NB4 (cell line): ENCODE results near the gene CETP.

ENCODE experiments used
- DNase-seq: peaks from one replicate; pipeline ENCODE4 v3.0.0; 2010; ENCODE audit warnings: low read depth
- H3K4me3 ChIP-seq: one replicate; pipeline ENCODE4 v1.5.1; 2011; ENCODE audit warnings: mild to moderate bottlenecking, low read depth, low read length, moderate library complexity
- CTCF ChIP-seq: IDR thresholded peaks from one replicate; pipeline ENCODE4 v1.5.1; 2012; ENCODE audit warnings: low read depth, low read length
- MAX ChIP-seq: IDR thresholded peaks from 2 replicates; pipeline ENCODE4 v1.6.1; 2011; ENCODE audit warnings: low read depth, low read length
- MYC ChIP-seq: IDR thresholded peaks from 2 replicates; pipeline ENCODE4 v1.6.1; 2011; ENCODE audit warnings: low read depth, low read length
- POLR2A ChIP-seq: IDR thresholded peaks from 2 replicates; pipeline ENCODE4 v1.6.1; 2011; ENCODE audit warnings: mild to moderate bottlenecking; ENCODE audit not compliant: insufficient read length; ENCODE audit errors: extremely low read depth

The CETP gene

GRCh38 chr16:56961386-56961785 is 364 bp upstream of the CETP start:
- no peak for DNase-seq
- TF ChIP-seq MYC, result no peak
- no peak for TF ChIP-seq POLR2A
- no peak for TF ChIP-seq MAX
- TF ChIP-seq CTCF, result no peak
- H3K4me3 ChIP-seq, result no peak overlapping the region

GRCh38 chr16:56964243-56965148 is 2.7 kb downstream of the CETP start:
- H3K4me3 ChIP-seq, result no peak overlapping the region
- peak; percentile 97 for DNase-seq

GRCh38 chr16:56965149-56966092 is 3.7 kb downstream of the CETP start:
- TF ChIP-seq MYC (peak; percentile 93), MAX (peak; percentile 94), CTCF (no peak), POLR2A (no peak)
- peak overlapping the region; percentile 4 for H3K4me3 ChIP-seq
- DNase-seq, result peak; percentile 84

More at GRCh38 chr16:56964243-56965148, 2.7 kb downstream of the CETP start:
- TF ChIP-seq CTCF (peak; percentile 99), MYC (peak; percentile 14; the same call in 1 of the 2 replicates), POLR2A (no peak), MAX (no peak; the same call in 1 of the 2 replicates)

- TF ChIP-seq MAX, result no peak
- peak; percentile 39 for DNase-seq
- H3K4me3 ChIP-seq, result no peak overlapping the region
Measured at GRCh38 chr16:56966093-56966475, 4.3 kb downstream of the CETP start.

GRCh38 chr16:56967733-56968132 is 6.0 kb downstream of the CETP start:
- no peak for TF ChIP-seq CTCF
- no peak for TF ChIP-seq MAX
- no peak overlapping the region for H3K4me3 ChIP-seq
- no peak for DNase-seq
